Hepatocyte (in vitro differentiated cells): ENCODE results near the gene AOAH. TPM values are rescaled to one million over a fixed set of nuclear protein-coding genes. Genes with fewer than 3 reads are reported as not detected.

Experiments
- DNase-seq: peaks from one replicate; pipeline ENCODE4 v3.0.0-alpha.2; 2016; ENCODE audit warnings: low spot score
- H2AFZ ChIP-seq: fragments of 200-600 bp; sonication (generic); 2 replicates; pipeline ENCODE4 v1.6.0; 2016; ENCODE audit warnings: antibody characterized with exemption, mild to moderate bottlenecking
- H3K27ac ChIP-seq: fragments of 200-600 bp; sonication (generic); 2 replicates; pipeline ENCODE4 v1.5.1; 2016; ENCODE audit warnings: mild to moderate bottlenecking
- H3K27me3 ChIP-seq: fragments of 200-600 bp; sonication (generic); 2 replicates; pipeline ENCODE4 v1.6.1; 2016
- H3K36me3 ChIP-seq: fragments of 200-600 bp; sonication (generic); replicated peaks from 2 replicates; pipeline ENCODE4 v1.5.1; 2016; ENCODE audit warnings: low read depth; ENCODE audit not compliant: insufficient read depth
- H3K4me1 ChIP-seq: fragments of 200-600 bp; sonication (generic); 2 replicates; pipeline ENCODE4 v1.5.1; 2016; ENCODE audit warnings: mild to moderate bottlenecking, moderate library complexity; ENCODE audit not compliant: insufficient read depth
- H3K4me2 ChIP-seq: fragments of 200-600 bp; sonication (generic); 2 replicates; pipeline ENCODE4 v1.6.0; 2016
- H3K4me3 ChIP-seq: fragments of 200-600 bp; sonication (generic); 2 replicates; pipeline ENCODE4 v1.5.1; 2016; ENCODE audit warnings: mild to moderate bottlenecking
- H3K79me2 ChIP-seq: fragments of 200-600 bp; sonication (generic); 2 replicates; pipeline ENCODE4 v1.6.0; 2017; ENCODE audit warnings: mild to moderate bottlenecking
- H3K9me2 ChIP-seq: fragments of 200-600 bp; sonication (generic); replicated peaks from 2 replicates; pipeline ENCODE4 v1.6.0; 2017; ENCODE audit warnings: mild to moderate bottlenecking; ENCODE audit not compliant: insufficient read depth
- H3K9me3 ChIP-seq: fragments of 200-600 bp; sonication (generic); 2 replicates; pipeline ENCODE4 v1.5.1; 2016; ENCODE audit warnings: low read depth, mild to moderate bottlenecking
- H4K20me1 ChIP-seq: fragments of 200-600 bp; sonication (generic); 2 replicates; pipeline ENCODE4 v1.6.0; 2016; ENCODE audit warnings: mild to moderate bottlenecking; ENCODE audit not compliant: insufficient read depth, poor library complexity, severe bottlenecking
- EZH2 ChIP-seq: fragments of 200-600 bp; sonication (generic); IDR thresholded peaks from 2 replicates; pipeline ENCODE4 v1.6.1; 2016; ENCODE audit warnings: antibody characterized with exemption, mild to moderate bottlenecking, borderline replicate concordance
- EZH2phosphoT487 ChIP-seq: fragments of 200-600 bp; sonication (generic); IDR thresholded peaks from one replicate; pipeline ENCODE4 v1.6.1; 2018; ENCODE audit warnings: antibody characterized with exemption, mild to moderate bottlenecking, low read depth, moderate library complexity; ENCODE audit not compliant: unreplicated experiment, severe bottlenecking
- WGBS: methylation state at CpG from one replicate; pipeline ENCODE4 v1.1.6; 2016; ENCODE audit warnings: low lambda C conversion rate; ENCODE audit errors: missing lambda C conversion rate; 5-methylcytosine and 5-hydroxymethylcytosine counted together
- polyA plus RNA-seq: library from polyadenylated mRNA; unstranded; fragments of >200 nt; fragmentation: Nextera tagmentation; extraction: Ambion mirVana; gene quantifications from 2 replicates; pipeline ENCODE4 v1.2.1, GENCODE V29; 2016
- total RNA-seq: library from RNA; depleted of rRNA; stranded (reverse); fragments of >200 nt; gene quantifications from 2 replicates; pipeline ENCODE4 v1.2.3, GENCODE V29; 2014
- TF ChIP-seq, protein P1 (sequence below): fragments of 200-600 bp; sonication (generic); IDR thresholded peaks from 2 replicates; pipeline ENCODE4 v1.5.1; 2016; ENCODE audit warnings: antibody characterized with exemption, mild to moderate bottlenecking; ENCODE audit not compliant: poor library complexity

AOAH gene
- total and polyA plus RNA-seq, 2 experiments from 2014 or later = 2.4 to 3.9 TPM

DNA sequence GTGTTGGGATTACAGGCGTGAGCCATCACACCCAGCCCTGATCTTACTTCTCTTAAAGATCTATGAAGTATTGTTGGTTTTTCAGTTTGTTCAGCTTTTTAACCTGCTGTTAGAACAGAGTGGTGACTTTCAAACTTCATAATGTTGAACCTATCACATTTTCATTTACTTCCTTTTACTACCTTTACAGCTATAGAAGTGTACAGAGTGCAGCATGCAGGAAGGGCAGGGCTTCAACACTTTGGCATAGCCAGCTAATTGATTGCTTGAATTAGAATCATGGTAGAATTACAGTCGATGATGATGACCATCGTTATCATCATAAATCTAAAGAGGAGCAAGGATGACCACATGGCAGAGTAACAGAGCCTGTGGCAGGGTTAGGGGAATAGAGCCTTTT lies 55.5 kb downstream of the AOAH start:
- Histone ChIP-seq H3K4me2 (no peak overlapping the region), H4K20me1 (no peaks in the 10 kb centered on the region), H2AFZ (no peak overlapping the region), H3K36me3 (no peaks in the 10 kb centered on the region), H3K27me3 (no peaks in the 10 kb centered on the region), H3K79me2 (no peaks in the 10 kb centered on the region), H3K9me2 (no peaks in the 10 kb centered on the region), H3K27ac (no peak overlapping the region), H3K4me3 (no peak overlapping the region), H3K9me3 (no peaks in the 10 kb centered on the region), H3K4me1 (no peaks in the 10 kb centered on the region)
- DNase-seq = no peak
- WGBS = 78% methylated on average over 3 of the region's 3 CpGs
- TF ChIP-seq EZH2phosphoT487 (no peak), EZH2 (no peak)
- TF ChIP-seq, protein P1, sequence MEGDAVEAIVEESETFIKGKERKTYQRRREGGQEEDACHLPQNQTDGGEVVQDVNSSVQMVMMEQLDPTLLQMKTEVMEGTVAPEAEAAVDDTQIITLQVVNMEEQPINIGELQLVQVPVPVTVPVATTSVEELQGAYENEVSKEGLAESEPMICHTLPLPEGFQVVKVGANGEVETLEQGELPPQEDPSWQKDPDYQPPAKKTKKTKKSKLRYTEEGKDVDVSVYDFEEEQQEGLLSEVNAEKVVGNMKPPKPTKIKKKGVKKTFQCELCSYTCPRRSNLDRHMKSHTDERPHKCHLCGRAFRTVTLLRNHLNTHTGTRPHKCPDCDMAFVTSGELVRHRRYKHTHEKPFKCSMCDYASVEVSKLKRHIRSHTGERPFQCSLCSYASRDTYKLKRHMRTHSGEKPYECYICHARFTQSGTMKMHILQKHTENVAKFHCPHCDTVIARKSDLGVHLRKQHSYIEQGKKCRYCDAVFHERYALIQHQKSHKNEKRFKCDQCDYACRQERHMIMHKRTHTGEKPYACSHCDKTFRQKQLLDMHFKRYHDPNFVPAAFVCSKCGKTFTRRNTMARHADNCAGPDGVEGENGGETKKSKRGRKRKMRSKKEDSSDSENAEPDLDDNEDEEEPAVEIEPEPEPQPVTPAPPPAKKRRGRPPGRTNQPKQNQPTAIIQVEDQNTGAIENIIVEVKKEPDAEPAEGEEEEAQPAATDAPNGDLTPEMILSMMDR = no peak

DNA sequence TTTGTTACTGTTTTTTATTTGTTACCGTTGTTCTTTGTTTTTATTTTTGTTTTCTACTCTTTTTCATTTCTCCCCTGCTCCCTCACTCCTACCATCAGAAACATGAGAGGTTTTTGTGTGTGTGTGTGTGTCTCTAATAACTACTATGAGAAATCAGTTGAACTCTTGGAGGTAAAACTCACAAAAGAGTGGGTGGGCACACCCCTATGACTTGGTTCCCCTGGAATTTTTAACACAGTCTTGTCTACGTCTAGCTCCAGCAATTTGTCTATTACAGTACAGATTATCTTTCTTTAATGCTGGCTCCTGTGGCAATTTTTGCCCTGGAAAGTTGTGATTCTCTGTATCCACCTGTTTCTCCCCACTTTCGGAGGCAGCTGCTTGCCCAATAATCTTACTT lies 56.2 kb downstream of the AOAH start:
- Histone ChIP-seq H3K9me3 (no peaks in the 10 kb centered on the region), H2AFZ (no peak overlapping the region), H3K79me2 (no peaks in the 10 kb centered on the region), H3K27me3 (no peaks in the 10 kb centered on the region), H4K20me1 (no peaks in the 10 kb centered on the region), H3K27ac (no peak overlapping the region), H3K4me3 (no peak overlapping the region), H3K4me1 (no peaks in the 10 kb centered on the region), H3K36me3 (no peaks in the 10 kb centered on the region), H3K4me2 (no peak overlapping the region), H3K9me2 (no peaks in the 10 kb centered on the region)
- no peak for DNase-seq
- 60% methylated on average over 3 of the region's 3 CpGs for WGBS
- no peak for TF ChIP-seq EZH2
- TF ChIP-seq, protein P1 = no peak
- TF ChIP-seq EZH2phosphoT487 = no peak

DNA sequence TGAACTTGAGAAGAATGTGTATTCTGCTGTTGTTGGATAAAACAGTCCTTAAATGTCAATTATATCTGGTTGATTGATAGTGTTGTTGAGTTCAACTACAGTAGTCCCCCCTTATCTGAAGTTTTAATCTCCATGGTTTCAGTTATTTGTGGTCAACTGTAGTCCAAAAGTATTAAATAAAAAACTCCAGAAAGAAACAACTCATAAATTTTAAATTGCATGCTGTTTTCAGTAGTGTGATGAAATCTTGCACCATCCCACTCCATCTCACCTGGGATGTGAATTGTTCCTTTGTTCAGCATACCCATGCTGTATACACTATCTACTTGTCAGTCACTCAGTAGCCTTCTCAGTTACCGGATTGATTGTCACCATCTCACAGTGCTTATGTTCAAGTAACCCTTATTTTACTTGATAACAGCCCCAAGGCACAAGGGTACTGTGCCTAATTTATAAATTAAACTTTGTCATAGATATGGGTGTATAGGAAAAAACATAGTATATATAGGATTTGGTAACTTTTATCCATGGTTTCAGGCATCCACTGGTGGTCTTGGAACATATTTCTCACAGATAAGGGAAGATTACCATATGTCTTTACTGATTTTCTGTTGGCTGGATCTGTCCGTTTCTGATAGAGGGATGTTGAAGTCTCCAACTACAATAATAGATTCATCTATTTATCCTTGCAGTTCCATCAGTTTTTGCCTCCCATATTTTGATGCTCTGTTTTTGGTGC lies 57.1 kb downstream of the AOAH start:
- Histone ChIP-seq H3K4me2 (no peak overlapping the region), H3K9me2 (no peaks in the 10 kb centered on the region), H3K36me3 (no peaks in the 10 kb centered on the region), H4K20me1 (no peaks in the 10 kb centered on the region), H3K27me3 (no peaks in the 10 kb centered on the region), H3K4me1 (peaks cover under 1% of the 10 kb centered on the region), H3K9me3 (no peaks in the 10 kb centered on the region), H2AFZ (no peak overlapping the region), H3K79me2 (no peaks in the 10 kb centered on the region), H3K4me3 (no peak overlapping the region), H3K27ac (no peak overlapping the region)
- DNase-seq = no peak
- TF ChIP-seq, protein P1 = no peak
- TF ChIP-seq EZH2 (no peak), EZH2phosphoT487 (no peak)
- WGBS = 60% methylated on average over 2 of the region's 2 CpGs
